Inferior parietal cortex (tissue), 1 donor: ENCODE measurements around the gene METTL6.
"Not testable (repeated sequence)": the region's sequence is repeated elsewhere in the genome, so short reads cannot be mapped to it uniquely, and the experiment has no call there.

Experiments
- DNase-seq: peaks from one replicate; pipeline ENCODE4 v3.0.0-alpha.2; 2016; ENCODE audit errors: extremely low spot score

METTL6 gene, protein sequence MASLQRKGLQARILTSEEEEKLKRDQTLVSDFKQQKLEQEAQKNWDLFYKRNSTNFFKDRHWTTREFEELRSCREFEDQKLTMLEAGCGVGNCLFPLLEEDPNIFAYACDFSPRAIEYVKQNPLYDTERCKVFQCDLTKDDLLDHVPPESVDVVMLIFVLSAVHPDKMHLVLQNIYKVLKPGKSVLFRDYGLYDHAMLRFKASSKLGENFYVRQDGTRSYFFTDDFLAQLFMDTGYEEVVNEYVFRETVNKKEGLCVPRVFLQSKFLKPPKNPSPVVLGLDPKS

DNA sequence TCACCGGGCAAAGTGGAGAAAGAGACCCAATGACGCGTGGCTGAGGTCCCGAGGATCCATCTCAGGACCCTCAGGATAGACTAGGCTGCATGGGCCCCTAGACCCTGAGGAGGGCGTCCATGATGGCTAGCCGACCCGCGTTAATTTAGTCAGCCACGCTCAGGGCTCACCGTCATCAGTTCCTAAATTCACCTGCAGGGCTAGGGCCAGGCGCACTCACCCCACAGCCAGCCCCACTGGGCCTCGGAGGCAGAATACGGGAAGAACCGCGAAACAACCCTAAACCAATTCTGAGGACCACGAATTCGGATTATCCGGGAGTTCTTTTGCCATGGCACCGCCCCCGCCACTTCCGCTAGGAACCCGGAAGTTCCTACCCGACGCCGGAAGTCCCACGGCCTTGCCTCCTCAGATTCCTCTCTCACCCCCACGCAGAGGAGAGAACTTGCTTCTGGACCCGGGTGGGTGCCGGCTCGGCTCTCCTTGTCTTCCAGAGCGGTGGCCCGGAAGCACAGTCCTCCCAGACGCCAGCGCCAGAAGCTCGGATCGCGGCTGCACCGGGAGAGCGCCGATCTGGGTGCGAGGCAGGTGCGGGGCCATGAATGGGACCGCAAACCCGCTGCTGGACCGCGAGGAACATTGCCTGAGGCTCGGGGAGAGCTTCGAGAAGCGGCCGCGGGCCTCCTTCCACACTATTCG is at the start of gene METTL6, which contains the start of gene EAF1:
Gene METTL6, minus strand, starts transcription at position 363 of the 699 bp plus-strand sequence. CDS start 1,033 bp downstream, outside the sequence.
Gene EAF1, plus strand, starts transcription at position 417 of the 699 bp plus-strand sequence. Its CDS starts 182 bp downstream, at position 599.
- peak; percentile 92 for DNase-seq

DNA sequence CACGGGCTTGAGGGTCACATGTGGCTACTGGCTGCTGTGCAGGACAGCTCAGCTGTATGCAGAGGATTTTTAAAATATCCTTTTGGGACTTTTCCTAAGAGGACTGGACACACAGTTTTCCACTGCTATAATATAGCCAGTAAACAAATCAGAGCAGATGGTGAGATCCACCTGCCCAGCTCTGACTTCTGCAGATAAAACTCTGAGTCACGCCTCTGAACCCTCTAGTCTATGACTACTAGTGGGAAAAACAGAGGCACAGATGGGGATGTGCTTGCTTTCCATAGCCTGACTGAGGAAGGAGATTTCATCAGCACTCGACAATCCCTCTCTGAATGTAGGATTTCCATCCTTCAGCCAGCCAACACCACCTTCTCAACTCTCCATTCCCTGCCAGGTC is 49.0 kb upstream of the METTL6 start:
- DNase-seq, result peak; percentile 39

DNA sequence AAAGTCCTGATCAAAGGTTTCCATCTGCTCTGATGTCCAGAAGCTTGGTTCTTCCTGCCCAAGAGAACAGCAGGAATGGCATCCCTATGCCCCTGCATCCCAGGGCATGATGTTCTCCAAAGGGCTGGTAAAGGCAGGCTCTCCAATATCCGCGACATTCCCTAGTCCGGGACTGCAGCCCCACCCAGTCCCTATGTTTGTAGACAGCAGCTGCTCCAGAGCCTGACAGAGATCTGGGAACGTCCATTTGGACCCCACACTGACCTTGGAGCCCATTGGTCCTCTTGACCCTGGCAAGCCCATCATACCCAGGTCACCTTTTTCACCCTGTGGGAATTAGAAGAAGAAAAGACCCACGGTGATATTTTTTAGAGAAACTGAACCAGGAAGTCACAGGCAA is 47.8 kb upstream of the METTL6 start:
- DNase-seq, result no peak

DNA sequence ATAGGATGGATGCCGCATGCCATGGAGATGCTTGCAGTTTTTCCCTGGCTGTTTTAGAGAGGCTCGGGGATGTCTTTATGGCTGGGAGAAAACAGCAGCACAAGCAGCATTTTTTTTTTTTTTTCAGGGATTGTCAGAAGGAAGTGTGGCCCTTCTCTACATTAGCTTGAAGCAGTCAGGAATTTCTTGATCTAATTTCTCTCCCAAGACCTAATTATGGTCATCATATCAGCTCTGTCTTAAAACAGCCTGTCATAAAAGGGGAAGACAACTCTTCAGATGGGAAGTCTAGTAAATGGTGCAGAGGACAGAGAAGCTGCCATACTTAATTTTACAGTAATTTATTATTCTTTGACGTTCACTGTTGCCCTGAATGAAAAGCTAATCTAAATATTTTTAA is 44.5 kb upstream of the METTL6 start:
- DNase-seq, result no peak

DNA sequence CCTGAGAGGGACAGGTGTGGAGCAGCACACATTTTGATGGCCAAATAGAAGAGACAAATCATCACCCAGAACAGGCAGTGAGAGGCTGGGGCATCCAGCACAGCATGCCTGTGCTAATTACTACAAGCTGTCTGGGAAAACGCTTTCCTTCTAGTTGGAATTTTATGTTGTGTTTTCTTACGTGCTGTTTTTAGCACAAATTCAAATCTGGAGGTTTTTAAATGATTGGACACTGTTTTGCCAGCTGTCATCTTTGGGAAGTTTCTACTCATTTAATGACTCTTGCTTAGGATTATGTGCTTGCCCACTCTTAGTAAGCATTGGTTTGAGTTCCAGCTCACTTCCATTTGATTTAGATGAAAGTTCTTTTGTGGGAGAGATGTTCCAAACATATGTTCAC is 43.5 kb upstream of the METTL6 start:
- no peak for DNase-seq

DNA sequence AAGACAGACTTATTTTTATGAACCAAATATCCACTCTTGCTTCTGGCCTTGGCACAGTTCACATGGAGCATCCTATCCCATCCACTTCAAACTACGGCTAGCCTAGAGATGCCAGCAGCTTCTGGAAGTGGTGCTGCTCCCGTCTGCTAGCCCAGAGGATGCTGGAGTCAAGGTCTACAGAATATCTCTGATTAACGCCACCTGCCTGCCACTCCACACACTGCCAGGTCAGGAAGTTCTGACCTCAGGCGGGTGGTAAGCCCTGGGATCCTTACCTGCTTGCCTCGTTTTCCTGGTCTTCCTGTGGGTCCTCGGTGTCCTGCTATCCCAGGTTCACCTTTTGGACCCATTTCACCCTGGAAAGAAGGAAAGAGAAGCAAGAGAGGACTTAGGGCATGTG is 42.9 kb upstream of the METTL6 start:
- DNase-seq, result no peak

DNA sequence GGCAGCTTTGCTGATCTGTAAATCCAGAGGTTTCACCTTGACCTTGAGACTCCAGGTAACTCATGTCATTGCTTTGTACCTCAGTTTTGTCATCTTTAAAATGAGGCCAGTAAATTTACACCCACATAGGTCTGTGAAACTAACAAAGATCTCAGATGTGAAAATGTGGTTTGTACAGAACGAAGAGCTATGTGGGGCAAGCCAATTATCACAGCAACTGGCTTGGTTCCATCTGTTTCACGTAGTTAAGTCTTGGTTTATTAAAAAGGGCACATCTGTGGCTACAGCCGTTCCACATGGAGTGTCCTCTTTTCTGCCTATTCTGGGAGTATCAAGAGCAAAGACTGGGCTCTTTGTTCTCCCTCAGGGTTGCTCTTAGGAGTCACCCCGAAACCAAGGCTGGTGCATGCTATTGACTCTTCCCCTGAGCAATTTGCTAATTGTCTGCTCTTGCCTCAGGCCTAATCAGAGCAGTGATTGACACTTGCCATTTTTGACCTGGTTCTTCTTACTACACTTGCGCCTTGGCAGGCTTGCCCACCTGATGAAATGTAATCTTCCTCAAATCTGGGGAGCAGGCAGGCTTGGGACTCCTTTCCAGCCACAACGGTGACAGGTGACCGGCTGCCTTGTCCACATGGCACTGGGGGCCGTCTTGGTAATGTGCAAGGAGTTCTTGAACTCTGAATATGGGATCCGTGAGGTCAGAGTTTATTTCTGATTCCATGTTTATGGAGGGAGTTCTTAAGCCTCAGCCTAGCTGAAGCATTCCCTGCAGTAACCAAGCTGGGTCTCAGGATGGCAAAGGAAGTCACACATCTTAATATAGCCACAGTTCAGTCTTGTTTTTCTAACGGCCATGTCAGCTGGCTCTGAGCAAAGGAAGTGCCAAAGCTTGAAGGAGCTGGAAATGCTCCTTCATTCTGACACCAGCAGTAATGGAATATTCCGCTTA is 40.2 kb upstream of the METTL6 start:
- peak; percentile 20 for DNase-seq

DNA sequence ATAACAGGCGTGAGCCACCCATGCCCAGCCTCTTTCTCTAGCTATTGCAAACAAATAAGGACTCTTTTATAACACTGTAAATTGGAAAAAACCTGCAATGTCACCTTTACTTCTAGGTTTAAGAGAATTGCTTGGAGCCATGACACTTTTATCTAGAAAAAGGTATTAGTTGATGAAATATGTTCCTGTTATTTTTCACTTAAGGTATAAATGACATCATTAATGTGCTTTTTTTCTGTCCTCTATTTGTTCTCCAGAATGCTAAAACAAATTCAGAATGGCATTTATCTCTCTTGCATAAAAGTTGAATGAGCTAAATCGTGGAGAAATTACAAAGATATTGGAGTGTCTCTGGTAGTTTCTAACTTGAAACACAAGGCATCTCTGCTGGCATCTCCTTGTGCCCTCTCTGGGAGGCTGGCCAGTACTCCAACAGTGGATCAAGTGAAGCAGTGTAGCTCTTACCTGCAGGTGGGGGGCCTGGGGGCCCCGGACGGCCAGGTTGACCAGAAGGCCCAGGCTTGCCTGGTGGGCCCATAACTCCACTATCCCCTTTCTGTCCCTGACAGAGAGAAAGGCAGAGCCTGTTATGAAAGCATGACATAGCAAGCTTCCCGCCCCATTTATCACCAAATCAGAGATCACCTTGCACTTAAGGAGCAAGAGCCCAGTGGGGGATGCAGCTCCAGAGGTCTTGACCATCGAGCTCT is 38.7 kb upstream of the METTL6 start:
- DNase-seq, result no peak

DNA sequence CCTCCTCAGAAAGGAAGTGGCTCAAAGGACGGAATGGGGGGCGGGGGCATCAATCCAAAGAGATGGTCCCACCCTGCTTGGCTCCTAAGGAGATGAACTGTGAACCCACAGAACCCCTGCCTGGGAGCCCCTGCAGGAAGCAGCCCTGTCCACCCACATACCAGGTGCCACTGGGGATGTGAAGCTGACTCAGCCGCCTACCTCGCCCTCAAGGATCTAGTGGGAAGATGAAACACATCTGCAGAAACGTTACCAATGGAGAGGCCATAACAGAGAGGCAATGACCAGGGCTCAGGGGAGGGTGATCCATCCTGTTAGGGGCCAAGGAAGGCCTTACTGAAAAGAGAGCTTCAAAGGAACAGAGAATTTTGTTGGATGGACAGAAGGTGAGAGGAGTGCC is 35.1 kb upstream of the METTL6 start:
- no peak for DNase-seq

DNA sequence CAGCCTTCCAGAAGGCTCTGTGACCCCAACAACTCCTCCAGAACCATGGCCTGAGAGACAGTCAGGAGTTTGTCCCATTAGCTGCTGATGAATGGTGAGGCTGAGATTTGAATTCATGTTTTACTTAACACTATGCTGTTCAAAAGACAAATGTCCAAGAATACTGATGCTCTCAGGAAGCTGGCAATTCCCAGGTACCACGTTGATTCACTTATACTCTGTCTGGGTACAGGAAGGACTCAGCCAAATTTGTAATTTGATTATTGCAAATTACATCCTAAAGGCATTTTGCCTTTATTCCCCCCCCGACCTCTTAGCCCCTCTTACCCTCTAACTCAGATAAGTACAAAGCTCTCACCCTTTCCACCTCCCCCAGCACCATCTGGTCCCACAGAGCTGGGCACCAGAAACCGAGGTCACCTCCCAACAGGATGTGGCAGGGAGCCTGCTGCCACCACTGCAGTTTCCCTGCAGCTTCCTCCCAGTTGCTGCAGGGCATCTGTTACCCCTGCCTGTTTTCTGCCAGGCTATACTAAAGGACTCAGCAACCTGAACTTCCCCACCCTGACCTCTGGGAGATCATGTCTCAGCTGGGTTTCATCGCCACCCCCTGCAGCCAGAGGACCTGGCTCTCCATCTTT is 33.7 kb upstream of the METTL6 start:
- DNase-seq, result no peak

DNA sequence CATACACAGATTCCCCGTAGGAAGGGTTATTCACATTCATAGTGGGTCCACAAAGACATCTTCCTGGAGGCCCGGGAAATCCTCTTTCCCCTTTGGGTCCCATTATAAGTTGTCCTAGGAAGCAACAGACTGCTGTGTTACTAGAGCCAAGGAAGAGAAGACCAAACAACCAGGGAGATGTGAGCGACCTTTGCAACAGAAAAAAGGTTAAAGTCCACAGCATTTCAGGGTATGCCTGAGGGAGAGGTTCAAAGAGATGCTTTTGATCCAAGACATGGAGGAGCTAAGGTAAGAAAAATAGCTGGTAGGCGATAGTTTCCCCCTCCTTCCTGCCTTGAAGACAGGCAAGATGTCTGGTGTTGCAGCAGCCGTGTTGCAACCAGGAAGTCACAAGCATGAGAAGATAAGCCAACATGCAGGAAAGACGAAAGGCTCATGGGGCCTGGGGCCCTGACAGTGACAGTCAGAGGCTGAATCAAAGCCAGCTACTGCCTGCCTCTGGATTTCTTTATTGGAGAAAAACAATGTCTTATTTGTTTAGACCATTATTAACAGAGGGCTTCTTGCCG is 31.0 kb upstream of the METTL6 start:
- DNase-seq, result no peak

DNA sequence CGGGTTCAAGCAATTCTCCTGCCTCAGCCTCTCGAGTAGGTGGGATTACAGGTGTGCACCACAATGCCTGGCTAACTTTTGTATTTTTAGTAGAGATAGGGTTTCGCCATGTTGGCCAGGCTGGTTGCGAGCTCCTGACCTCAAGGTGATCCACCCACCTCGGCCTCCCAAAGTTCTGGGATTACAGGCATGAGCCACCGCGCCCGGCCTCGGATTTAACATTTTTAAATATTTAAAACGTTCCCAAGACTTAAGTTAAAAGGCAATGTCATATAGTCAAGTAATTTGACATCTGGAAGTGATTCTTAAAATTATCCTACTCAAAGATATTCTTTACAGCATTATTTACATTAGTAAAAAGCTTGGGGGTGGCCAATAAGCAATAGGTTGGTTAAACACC is 29.6 kb upstream of the METTL6 start:
- not testable (repeated sequence) for DNase-seq

DNA sequence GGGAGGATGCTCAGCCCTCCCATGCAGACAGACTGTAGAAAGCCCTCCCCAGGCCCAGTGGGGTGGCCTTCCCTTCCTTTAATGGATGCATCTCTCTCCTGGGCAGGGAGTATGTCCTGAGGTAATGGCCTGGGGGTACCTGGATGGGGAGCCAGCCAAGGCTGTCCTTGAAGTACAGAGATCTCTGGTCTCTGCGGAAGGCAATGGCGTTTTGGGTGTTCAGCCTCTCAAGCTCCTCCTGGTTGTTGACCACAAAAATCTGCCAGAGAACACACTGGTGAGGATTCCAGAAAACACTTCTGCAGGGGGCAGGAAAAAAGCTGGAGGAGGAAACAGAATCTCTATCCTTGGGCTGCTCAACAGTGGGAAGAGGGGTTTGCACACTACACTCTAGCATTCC is 29.0 kb upstream of the METTL6 start:
- DNase-seq, result no peak

DNA sequence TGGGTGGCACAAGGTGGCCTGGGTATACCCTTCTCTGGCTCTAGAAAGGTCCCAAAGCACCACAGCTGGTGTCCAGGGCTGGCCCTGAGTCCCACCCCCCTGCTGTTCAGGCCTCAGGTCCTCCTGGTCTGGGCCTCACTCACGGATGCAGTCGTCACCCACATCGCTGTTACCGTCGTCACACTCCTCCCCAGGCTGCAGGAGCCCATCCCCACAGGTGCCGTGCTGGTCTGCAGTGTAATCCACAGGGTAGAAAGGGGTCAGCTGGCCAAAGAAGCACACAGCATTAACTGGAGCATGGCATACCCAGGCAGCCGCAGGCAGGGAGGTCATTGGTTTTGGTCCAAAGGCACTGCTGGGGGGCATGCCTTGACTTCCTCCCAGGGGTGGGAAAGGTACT is 28.4 kb upstream of the METTL6 start:
- DNase-seq, result no peak

DNA sequence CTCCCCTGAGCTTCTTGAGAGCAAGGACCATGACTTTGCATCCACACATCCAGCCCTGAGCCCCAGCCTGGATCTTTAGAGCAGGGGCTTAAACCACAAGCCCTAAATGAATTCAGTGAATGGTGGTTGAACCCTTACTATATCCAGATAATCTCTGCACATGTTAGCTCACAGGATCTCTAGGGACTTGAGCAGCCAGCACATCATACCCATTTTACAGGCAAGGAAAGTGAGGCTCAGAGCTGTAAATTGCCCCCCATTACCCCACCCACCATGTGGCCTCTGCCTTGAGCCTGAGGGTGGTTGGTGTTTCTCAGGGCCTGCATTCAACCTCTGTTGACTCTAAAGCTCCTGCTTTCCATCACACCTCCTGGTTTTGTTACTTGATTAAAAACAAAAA is 27.6 kb upstream of the METTL6 start:
- no peak for DNase-seq

DNA sequence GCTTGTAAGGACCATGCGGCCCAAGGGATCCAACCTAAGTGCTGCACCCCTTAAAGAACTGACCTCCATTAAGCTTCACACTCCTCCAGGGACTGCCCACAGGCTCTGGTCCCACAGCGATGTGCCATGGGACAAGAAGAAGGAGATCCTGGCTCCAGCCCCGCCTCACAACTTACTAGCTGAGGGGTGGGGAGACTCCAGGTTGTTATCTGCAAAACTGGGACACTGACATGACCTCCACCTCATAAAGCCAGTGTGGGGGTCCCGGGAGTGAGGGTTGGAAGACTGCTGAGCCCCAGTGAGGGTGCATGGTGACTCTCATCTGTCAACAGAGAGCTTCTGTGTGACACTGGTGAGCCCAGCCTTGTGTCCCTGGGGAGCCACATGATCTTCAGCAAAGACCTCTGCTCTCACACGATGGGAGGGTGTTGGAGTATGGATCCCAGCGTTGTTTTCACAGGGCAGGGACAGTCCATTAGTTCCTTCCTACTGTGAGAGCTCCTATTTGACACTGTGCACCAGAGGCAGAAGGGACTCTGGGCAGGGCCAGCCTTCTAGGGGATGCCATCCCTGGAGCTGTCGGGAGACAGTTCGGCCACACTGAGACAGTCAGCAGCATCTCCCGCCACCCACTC is 26.8 kb upstream of the METTL6 start:
- no peak for DNase-seq

DNA sequence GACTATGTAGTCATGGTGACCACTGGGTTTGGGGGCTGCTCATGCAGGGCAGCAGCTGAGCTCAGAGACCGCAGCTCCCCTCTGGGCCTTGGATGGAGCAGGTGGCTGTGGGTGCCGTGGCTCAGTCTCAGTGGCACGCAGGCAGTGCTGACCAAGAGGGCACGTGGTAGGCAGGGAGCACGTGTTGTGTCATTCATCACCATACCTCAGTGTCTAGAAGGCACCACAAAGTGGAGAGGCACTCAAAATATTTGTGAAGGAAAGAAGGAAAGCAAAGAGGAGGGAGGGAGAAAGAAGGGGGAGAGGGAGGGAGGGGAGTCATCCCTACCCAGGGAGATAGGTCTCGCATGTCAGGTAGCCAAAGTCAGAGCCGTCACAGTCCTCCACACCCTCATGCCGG is 26.2 kb upstream of the METTL6 start:
- DNase-seq, result no peak

DNA sequence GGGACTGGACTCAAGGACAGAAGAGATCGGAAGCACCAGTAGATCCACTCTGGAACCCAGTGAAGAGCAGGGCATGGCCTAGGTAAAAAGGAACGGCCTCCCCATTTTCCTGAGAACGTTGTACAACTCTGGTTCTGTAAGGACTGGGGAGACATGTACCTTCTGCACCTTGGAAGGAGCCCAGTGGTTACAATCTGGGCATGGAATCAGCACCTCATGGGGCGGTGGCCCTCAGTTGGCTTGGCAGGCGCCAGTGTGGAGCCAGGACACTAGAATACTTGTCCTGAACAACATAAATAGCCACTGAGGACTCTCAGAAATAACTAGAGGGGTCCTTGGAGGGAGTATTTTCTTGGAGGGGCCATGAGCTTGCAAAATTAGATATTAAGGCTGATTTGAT is 25.6 kb upstream of the METTL6 start:
- DNase-seq, result no peak

DNA sequence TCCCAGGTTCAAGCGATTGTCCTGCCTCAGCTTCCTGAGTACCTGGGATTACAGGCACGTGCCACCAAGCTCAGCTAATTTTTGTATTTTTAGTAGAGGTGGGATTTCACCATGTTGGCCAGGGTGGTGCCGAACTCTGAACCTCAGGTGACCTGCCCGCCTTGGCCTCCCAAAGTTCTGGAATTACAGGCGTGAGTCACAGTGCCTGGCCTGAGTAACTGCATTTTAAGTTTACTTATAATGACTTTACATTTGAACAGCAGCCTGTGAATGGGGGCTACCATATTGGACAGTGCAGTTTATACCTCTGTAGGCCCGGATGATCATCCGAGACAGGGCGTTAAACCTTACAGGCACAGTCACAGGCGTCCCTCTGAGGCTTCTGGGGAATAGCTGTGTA is 24.8 kb upstream of the METTL6 start:
- no peak for DNase-seq
